GM23248 (cell line): ENCODE data around the gene FSCN2. TPM values are rescaled to one million over a fixed set of nuclear protein-coding genes. Genes with fewer than 3 reads are reported as not detected.

Source experiments
- DNase-seq: peaks from one replicate; pipeline ENCODE4 v3.0.0-alpha.2; 2015
- H2AFZ ChIP-seq: fragments of 200-600 bp; sonication (generic); 2 replicates; pipeline ENCODE4 v1.6.1; 2016; ENCODE audit warnings: antibody characterized with exemption
- H3F3A ChIP-seq: fragments of 200-600 bp; sonication (generic); 2 replicates; pipeline ENCODE4 v1.6.1; 2016; ENCODE audit warnings: mild to moderate bottlenecking, antibody characterized with exemption, mixed run types; ENCODE audit not compliant: insufficient read depth
- H3K27ac ChIP-seq: fragments of 200-600 bp; sonication (generic); 2 replicates; pipeline ENCODE4 v1.5.1; 2016; ENCODE audit warnings: mild to moderate bottlenecking
- H3K27me3 ChIP-seq: fragments of 200-600 bp; sonication (generic); replicated peaks from 2 replicates; pipeline ENCODE4 v1.6.1; 2016; ENCODE audit warnings: mild to moderate bottlenecking; ENCODE audit not compliant: insufficient read depth
- H3K36me3 ChIP-seq: fragments of 200-600 bp; sonication (generic); 2 replicates; pipeline ENCODE4 v1.6.1; 2016; ENCODE audit warnings: low read depth, mild to moderate bottlenecking
- H3K4me1 ChIP-seq: fragments of 200-600 bp; sonication (generic); 2 replicates; pipeline ENCODE4 v1.6.1; 2016; ENCODE audit warnings: mild to moderate bottlenecking; ENCODE audit not compliant: insufficient read depth
- H3K4me2 ChIP-seq: fragments of 200-600 bp; sonication (generic); one replicate; pipeline ENCODE4 v1.6.1; 2016; ENCODE audit warnings: mild to moderate bottlenecking; ENCODE audit not compliant: unreplicated experiment
- H3K4me3 ChIP-seq: fragments of 200-600 bp; sonication (generic); 2 replicates; pipeline ENCODE4 v1.5.1; 2016; ENCODE audit warnings: mild to moderate bottlenecking
- H3K79me2 ChIP-seq: fragments of 200-600 bp; sonication (generic); 2 replicates; pipeline ENCODE4 v1.6.1; 2016; ENCODE audit warnings: mild to moderate bottlenecking; ENCODE audit not compliant: insufficient read depth
- H3K9ac ChIP-seq: fragments of 200-600 bp; sonication (generic); 2 replicates; pipeline ENCODE4 v1.6.1; 2016; ENCODE audit warnings: mild to moderate bottlenecking
- H3K9me2 ChIP-seq: fragments of 200-600 bp; sonication (generic); 2 replicates; pipeline ENCODE4 v1.6.1; 2016; ENCODE audit warnings: mixed run types, mild to moderate bottlenecking, moderate library complexity; ENCODE audit not compliant: insufficient read depth
- H3K9me3 ChIP-seq: fragments of 200-600 bp; sonication (generic); one replicate; pipeline ENCODE4 v1.6.1; 2017; ENCODE audit warnings: low read depth
- H4K20me1 ChIP-seq: fragments of 200-600 bp; sonication (generic); 2 replicates; pipeline ENCODE4 v1.6.0; 2016; ENCODE audit not compliant: insufficient read depth
- EZH2 ChIP-seq: fragments of 200-600 bp; sonication (generic); IDR thresholded peaks from 2 replicates; pipeline ENCODE4 v1.6.1; 2018; ENCODE audit warnings: antibody characterized with exemption, mild to moderate bottlenecking; ENCODE audit not compliant: insufficient read depth, poor library complexity, severe bottlenecking
- EZH2phosphoT487 ChIP-seq: fragments of 200-600 bp; sonication (generic); IDR thresholded peaks from 2 replicates; pipeline ENCODE4 v1.6.1; 2018; ENCODE audit warnings: antibody characterized with exemption, moderate library complexity, mild to moderate bottlenecking, low read depth; ENCODE audit not compliant: insufficient read depth
- WGBS, 2 experiments: methylation state at CpG; one replicate each; pipeline ENCODE4 v1.1.6; 2015 to 2017; ENCODE audit warnings: low lambda C conversion rate in 2 of 2, low coverage in 1 of 2; ENCODE audit errors: missing lambda C conversion rate in 2 of 2; 5-methylcytosine and 5-hydroxymethylcytosine counted together
- in situ Hi-C: fragments of 300-500 bp; cut with MboI; formaldehyde crosslinking; loops from 2 replicates; pipeline ENCODE4 v1.15.0; 2020
- polyA plus RNA-seq: library from polyadenylated mRNA; unstranded; fragments of >200 nt; fragmentation: Nextera tagmentation; extraction: Ambion mirVana; gene quantifications from 2 replicates; pipeline ENCODE4 v1.2.1, GENCODE V29; 2016
- total RNA-seq: library from RNA; depleted of rRNA; stranded (reverse); fragments of >200 nt; shearing (Covaris generic); gene quantifications from 2 replicates; pipeline ENCODE4 v1.2.3, GENCODE V29; 2014

The FSCN2 gene
- total and polyA plus RNA-seq, 2 experiments from 2014 or later, result 0.48 to 3.2 TPM

- peaks cover 49% of the 10 kb centered on the region for H3F3A ChIP-seq
- no peaks in the 10 kb centered on the region for H4K20me1 ChIP-seq
- no peaks in the 10 kb centered on the region for H3K9me2 ChIP-seq
- peak overlapping the region; percentile 9 for H3K4me2 ChIP-seq
- H2AFZ ChIP-seq, result no peak overlapping the region
- H3K4me1 ChIP-seq, result peaks cover 44% of the 10 kb centered on the region
- H3K27me3 ChIP-seq, result no peaks in the 10 kb centered on the region
- H3K4me3 ChIP-seq, result no peak overlapping the region
- DNase-seq, result no peak
- no peak overlapping the region for H3K9ac ChIP-seq
- peaks cover 36% of the 10 kb centered on the region for H3K79me2 ChIP-seq
- no peak for TF ChIP-seq EZH2phosphoT487
- TF ChIP-seq EZH2, result no peak
- H3K9me3 ChIP-seq, result no peaks in the 10 kb centered on the region
- no peak overlapping the region for H3K27ac ChIP-seq
- peaks cover 26% of the 10 kb centered on the region for H3K36me3 ChIP-seq
- in situ Hi-C loops, result no loop called here
- 84% methylated on average over 10 of the region's 10 CpGs for WGBS, 2 experiments
Observed at GRCh38 chr17:81568416-81568815, 40.2 kb downstream of the FSCN2 start.

GRCh38 chr17:81569986-81570514 lies 41.9 kb downstream of the FSCN2 start:
- Histone ChIP-seq H4K20me1 (no peaks in the 10 kb centered on the region), H3K36me3 (peaks cover 29% of the 10 kb centered on the region), H3K4me2 (no peak overlapping the region), H3K9me3 (no peaks in the 10 kb centered on the region), H3K4me1 (peaks cover 27% of the 10 kb centered on the region), H2AFZ (no peak overlapping the region), H3K27me3 (no peaks in the 10 kb centered on the region), H3K9ac (no peak overlapping the region), H3K9me2 (no peaks in the 10 kb centered on the region), H3K27ac (no peak overlapping the region), H3K79me2 (peaks cover 45% of the 10 kb centered on the region), H3K4me3 (no peak overlapping the region), H3F3A (peaks cover 37% of the 10 kb centered on the region)
- TF ChIP-seq EZH2phosphoT487 (no peak), EZH2 (no peak)
- WGBS, 2 experiments, result 93 to 94% methylated on average over 18 of the region's 18 CpGs
- in situ Hi-C loops, result no loop called here
- no peak for DNase-seq

GRCh38 chr17:81570964-81571363 lies 42.8 kb downstream of the FSCN2 start:
- no peaks in the 10 kb centered on the region for H3K27me3 ChIP-seq
- no peak overlapping the region for H3K4me2 ChIP-seq
- H3K9me2 ChIP-seq, result no peaks in the 10 kb centered on the region
- H3K4me3 ChIP-seq, result no peak overlapping the region
- TF ChIP-seq EZH2 (no peak), EZH2phosphoT487 (no peak)
- H3K9ac ChIP-seq, result no peak overlapping the region
- WGBS, 2 experiments, result 93 to 95% methylated on average over 11 of the region's 11 CpGs
- H3K36me3 ChIP-seq, result peaks cover 22% of the 10 kb centered on the region
- H3K27ac ChIP-seq, result no peak overlapping the region
- H4K20me1 ChIP-seq, result no peaks in the 10 kb centered on the region
- H3F3A ChIP-seq, result peaks cover 28% of the 10 kb centered on the region
- peaks cover 22% of the 10 kb centered on the region for H3K4me1 ChIP-seq
- no peaks in the 10 kb centered on the region for H3K9me3 ChIP-seq
- H3K79me2 ChIP-seq, result peaks cover 47% of the 10 kb centered on the region
- no peak for DNase-seq
- no peak overlapping the region for H2AFZ ChIP-seq
- in situ Hi-C loops, result no loop called here

GRCh38 chr17:81572563-81573168 lies 44.5 kb downstream of the FSCN2 start:
- H3K27me3 ChIP-seq, result no peaks in the 10 kb centered on the region
- H3F3A ChIP-seq, result peaks cover 30% of the 10 kb centered on the region
- H3K4me2 ChIP-seq, result no peak overlapping the region
- H3K4me3 ChIP-seq, result no peak overlapping the region
- H3K79me2 ChIP-seq, result peaks cover 52% of the 10 kb centered on the region
- H3K27ac ChIP-seq, result no peak overlapping the region
- 77 to 84% methylated on average over 12 of the region's 12 CpGs for WGBS, 2 experiments
- peaks cover 26% of the 10 kb centered on the region for H3K4me1 ChIP-seq
- DNase-seq, result no peak
- in situ Hi-C loops, result no loop called here
- no peak for TF ChIP-seq EZH2phosphoT487
- TF ChIP-seq EZH2, result no peak
- H3K9ac ChIP-seq, result no peak overlapping the region
- peaks cover 22% of the 10 kb centered on the region for H3K36me3 ChIP-seq
- no peaks in the 10 kb centered on the region for H3K9me2 ChIP-seq
- H3K9me3 ChIP-seq, result no peaks in the 10 kb centered on the region
- H2AFZ ChIP-seq, result no peak overlapping the region
- no peaks in the 10 kb centered on the region for H4K20me1 ChIP-seq
